Astrocyte of the cerebellum (primary cell): ENCODE results near the gene FOXP1.

Source experiments
- DNase-seq: peaks from one replicate; pipeline ENCODE4 v3.0.0-alpha.2; 2011; ENCODE audit warnings: low read depth
- H3K4me3 ChIP-seq: 2 replicates; pipeline ENCODE4 v1.5.1; 2011; ENCODE audit warnings: mild to moderate bottlenecking, low read depth, low read length, moderate library complexity
- CTCF ChIP-seq: IDR thresholded peaks from 2 replicates; pipeline ENCODE4 v1.5.1; 2012; ENCODE audit warnings: low read length, low read depth, moderate library complexity, mild to moderate bottlenecking; ENCODE audit errors: missing control alignments
- in situ Hi-C: cut with HindIII; loops from 2 replicates; pipeline ENCODE4 v1.10.0; 2017; ENCODE audit warnings: low sequenced_read_pairs

Gene FOXP1

GRCh38 chr3:71132995-71133730, 450.4 kb downstream of the FOXP1 start:
- DNase-seq = no peak
- in situ Hi-C loops = no loop called here
- no peak for TF ChIP-seq CTCF
- no peak overlapping the region for H3K4me3 ChIP-seq

GRCh38 chr3:71131375-71132314, 451.9 kb downstream of the FOXP1 start:
- in situ Hi-C loops = no loop called here
- H3K4me3 ChIP-seq = no peak overlapping the region
- no peak for DNase-seq
- TF ChIP-seq CTCF = no peak

DNA sequence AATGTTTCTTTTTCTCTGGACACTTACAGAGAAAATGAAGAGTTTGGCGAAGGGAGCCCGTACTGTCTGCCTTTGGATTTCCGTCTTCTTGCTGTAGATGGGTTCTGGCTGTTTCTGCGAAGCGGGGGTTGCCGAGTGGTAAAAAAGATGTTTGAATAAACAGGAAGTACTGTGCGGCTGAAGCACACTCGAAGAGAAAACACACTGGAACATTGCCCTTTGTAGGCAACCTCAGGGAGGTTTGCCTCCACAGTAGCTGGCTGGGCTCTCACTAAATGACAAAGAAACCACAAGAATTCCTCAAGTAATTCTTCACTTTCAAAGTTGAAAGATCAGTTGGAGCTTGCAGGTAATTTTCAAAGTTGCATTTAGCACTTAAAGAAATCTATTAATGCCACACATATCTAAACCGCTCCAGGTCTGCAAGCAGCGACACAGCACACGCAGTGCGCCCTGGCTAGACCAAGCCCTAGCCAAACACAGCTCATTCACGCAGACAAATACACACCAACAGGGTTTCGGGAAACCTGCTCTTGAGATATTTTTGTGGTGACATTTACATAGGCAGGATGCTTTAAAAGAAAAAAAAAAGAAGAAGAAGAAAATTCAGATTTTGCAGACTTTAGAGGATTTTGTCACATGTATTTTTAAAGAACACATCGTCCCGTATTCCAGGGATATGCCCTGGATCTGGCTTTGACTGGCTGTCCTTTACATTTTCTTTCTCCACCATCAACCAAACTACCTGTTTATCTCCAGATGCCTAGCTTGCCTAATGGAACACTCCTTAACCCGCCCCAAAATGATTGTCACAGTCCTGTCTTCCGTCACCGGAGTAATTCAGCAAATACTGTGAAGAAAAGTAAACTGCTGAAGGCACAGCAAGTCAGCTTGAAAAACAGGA, 452.8 kb downstream of the FOXP1 start:
- peak; percentile 84 for DNase-seq
- peak overlapping the region; percentile 52 for H3K4me3 ChIP-seq
- in situ Hi-C loops = no loop called here

GRCh38 chr3:71129611-71130431, 453.7 kb downstream of the FOXP1 start:
- in situ Hi-C loops = no loop called here
- H3K4me3 ChIP-seq = peak overlapping the region; percentile 52
- DNase-seq = no peak
- TF ChIP-seq CTCF = no peak

More for the DNA sequence above, 452.8 kb downstream of the FOXP1 start:
- TF ChIP-seq CTCF = no peak

- DNase-seq = no peak
Measured at GRCh38 chr3:71128961-71129360, 454.6 kb downstream of the FOXP1 start.

More at GRCh38 chr3:71128961-71129360, 454.6 kb downstream of the FOXP1 start:
- no peak for TF ChIP-seq CTCF
- in situ Hi-C loops = no loop called here
- peak overlapping the region; percentile 52 for H3K4me3 ChIP-seq
